HG03045 (cell line): ENCODE results near the gene MKI67.

Experiments
- ATAC-seq: cut with Tn5 transposase; IDR thresholded peaks from one replicate; pipeline ENCODE4 v1.9.1; 2021; ENCODE audit warnings: mild to moderate bottlenecking, moderate library complexity; ENCODE audit not compliant: unreplicated experiment

The MKI67 gene

GRCh38 chr10:128086003-128086863, 40.0 kb downstream of the MKI67 start:
- ATAC-seq: no peak

GRCh38 chr10:128084991-128085390, 41.2 kb downstream of the MKI67 start:
- no peak for ATAC-seq

DNA sequence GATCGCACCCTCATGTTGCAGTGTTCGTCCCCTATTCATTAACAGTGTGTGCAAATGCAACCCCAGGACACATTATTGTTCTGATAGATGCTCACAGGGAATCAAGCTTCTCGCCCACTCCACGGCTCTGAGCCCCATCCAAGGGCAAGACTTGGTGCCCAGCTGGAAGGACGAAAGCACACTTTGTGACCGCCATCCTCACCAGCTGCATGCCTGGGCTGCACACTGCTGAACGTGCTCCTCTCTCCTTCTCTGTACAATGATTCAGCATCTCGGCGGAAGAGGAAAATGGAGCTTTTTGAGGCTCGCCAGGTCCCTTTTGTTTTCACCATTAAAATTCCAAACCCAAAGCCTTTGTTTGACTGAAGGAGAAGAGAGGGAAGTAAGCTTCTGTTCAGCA, 41.9 kb downstream of the MKI67 start:
- ATAC-seq: no peak

GRCh38 chr10:128083191-128083895, 42.9 kb downstream of the MKI67 start:
- no peak for ATAC-seq

DNA sequence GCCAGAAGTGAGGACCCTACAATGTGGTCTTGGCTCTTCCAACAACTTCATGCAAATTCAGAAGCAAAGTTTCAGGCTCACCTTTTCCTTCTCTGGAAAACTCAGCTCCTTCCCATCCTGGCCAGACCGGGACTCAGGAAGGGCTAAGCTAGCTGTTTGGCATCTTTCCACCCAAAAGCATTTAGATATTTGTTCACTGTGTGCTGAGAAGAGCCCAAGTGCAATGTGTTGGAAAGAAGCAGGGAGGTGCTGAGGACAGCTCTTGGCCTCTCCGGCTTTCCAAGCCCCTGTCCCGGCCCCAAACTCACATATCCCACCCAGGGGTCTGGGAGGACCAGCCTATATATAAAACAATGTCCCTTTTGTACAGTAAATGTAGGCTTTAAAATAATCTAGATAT, 44.5 kb downstream of the MKI67 start:
- ATAC-seq: no peak

- no peak for ATAC-seq
Measured at GRCh38 chr10:128081222-128081621, 45.0 kb downstream of the MKI67 start.

GRCh38 chr10:128080641-128081040, 45.6 kb downstream of the MKI67 start:
- ATAC-seq: no peak

GRCh38 chr10:128080231-128080630, 46.0 kb downstream of the MKI67 start:
- no peak for ATAC-seq

DNA sequence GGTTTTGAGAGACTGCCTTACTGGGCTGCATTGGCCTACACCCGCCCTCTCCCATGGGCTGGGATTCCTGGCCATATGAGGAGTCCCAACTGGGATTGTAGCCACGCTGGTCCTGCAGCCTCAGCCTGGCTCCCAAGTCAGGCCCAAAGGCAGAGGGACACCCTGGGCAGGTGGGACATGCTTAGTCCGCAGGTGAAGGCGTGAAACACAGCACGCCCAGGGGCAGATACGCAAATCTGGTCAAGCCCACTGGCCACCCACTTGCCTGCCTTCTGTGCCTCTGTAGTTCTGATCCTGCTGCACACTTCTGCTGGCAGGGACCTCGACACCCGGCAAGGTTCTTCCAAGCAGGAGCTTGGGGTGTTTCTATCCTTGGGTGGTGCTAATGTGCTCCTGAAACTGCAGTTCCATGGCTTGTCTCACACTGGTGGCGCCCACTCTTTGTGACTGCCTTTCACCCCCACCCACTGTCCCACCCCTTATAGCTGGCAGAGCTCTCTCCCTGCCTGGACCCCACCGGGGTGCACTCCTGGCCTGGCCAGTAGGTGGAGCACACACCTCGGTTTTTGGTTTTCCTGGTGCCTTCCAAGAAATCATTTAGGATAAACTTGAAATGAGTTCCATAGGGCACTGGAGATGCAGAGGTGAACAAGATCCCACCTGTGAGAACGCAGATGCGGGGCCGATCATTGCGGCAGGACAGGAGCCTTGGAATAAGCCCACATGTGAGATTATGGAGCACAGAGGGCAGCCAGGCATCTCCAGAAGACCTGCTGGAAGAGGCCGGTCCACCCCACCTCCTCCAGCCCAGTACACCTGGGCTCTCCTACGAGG, 47.9 kb downstream of the MKI67 start:
- no peak for ATAC-seq

DNA sequence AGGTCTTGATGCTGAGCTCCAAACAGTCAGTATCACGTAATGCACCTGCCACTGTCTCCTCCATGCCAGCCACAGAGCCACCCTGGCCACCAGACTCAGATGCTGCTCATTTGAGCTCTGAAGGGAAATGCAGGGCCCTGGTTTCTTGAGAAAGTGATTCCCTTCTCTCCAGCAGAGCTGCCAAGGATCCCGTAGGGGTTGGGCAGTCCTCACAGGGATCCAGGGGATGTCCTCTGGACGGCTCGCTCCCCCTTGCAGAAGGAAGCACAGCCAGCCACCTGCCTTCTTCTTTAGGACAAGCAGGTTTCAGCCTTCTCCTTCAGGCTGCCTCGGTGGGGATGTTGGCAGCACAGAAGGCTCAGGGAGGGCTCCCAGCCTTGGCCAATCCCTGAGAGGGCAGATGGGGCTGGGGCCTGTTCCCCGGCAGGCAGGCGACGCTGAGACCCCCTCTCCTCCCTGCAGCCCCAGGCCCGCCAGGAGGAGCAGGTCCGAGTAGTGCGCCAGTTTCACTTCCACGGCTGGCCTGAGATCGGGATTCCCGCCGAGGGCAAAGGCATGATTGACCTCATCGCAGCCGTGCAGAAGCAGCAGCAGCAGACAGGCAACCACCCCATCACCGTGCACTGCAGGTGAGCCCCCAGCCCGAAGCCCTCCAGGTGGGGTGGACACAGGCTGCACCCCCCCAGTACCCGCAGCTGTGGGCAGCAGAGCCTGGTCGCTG, 48.9 kb downstream of the MKI67 start:
- no peak for ATAC-seq

DNA sequence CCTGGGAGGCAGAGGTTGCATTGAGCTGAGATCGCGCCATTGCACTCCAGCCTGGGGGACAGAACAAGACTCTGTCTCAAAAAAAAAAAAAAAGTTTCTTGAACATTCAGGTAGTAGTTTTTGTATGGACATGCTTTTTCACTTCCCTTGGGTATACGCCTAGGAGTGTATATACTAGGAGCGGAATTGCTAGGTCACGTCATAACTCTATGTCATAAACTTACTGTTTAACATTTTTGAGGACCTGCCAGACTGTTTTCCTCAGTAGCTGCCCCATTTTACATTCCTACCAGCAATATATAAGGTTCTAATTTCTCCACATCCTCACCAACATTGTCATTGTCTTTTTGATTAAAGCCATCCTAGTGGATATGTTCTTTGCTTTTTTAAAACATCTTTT, 51.6 kb downstream of the MKI67 start:
- no peak for ATAC-seq

DNA sequence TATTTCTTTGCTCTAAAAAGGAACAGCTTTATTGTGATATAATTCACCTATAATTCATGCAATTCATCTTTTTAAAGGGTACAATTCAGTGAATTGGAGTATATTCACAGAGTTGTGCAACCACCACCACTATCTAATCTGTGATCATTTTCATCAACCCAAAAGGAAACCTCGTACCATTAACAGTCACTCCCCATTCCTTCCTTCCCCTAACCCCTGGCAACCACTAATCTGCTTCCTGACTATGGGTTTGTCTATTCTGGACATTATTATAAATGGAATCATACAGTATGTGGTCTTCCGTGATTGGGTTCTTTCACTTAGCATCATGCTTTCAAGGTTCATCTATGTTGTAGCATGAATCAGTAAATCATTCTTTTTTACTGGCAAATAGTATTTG, 52.3 kb downstream of the MKI67 start:
- ATAC-seq: no peak

DNA sequence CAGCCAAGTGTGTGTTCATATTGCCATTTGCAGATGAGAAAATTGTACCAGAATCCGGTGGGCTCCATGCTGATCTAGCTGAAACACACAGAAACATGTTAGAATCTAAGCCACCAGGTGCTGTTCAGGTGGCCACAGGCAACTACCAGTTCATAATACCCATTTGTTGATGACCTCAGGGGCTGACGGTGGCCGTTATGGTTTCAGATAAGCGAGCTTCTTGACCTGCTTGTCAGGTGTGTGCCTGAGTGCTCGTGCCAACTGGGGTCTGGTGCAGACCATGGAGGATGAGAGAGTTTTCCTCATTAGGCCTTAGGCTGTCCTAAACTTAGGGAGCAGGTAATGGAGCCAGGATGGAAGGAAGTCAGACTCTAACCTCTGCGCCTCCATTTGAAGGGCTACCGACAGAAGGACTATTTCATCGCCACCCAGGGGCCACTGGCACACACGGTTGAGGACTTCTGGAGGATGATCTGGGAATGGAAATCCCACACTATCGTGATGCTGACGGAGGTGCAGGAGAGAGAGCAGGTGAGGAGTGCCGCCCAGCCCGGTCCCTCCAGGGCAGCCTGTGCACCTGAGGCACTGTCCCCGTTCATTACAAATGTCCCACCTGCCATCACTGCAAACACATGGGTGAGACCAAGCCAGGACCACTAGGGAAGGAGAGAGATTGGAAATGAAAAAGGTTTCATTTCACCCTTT, 53.1 kb downstream of the MKI67 start:
- no peak for ATAC-seq

DNA sequence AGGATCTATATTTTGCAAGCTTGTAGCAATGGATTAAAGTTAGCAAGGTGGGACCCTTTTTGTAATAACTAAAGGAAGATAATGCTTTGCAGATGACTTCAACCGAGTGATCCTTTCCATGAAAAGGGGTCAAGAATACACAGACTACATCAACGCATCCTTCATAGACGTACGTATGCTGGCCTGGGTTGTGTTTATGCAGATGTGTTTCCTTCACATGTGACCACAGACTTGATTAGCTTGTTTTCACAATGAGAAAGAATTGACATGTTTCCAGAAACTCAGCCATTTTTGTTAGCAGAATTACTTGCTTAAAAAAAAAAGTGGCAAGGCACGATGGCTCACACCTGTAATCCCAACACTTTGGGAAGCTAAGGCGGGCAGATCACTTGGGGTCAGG, 54.2 kb downstream of the MKI67 start:
- ATAC-seq: no peak

GRCh38 chr10:128071417-128071782, 54.8 kb downstream of the MKI67 start:
- no peak for ATAC-seq

DNA sequence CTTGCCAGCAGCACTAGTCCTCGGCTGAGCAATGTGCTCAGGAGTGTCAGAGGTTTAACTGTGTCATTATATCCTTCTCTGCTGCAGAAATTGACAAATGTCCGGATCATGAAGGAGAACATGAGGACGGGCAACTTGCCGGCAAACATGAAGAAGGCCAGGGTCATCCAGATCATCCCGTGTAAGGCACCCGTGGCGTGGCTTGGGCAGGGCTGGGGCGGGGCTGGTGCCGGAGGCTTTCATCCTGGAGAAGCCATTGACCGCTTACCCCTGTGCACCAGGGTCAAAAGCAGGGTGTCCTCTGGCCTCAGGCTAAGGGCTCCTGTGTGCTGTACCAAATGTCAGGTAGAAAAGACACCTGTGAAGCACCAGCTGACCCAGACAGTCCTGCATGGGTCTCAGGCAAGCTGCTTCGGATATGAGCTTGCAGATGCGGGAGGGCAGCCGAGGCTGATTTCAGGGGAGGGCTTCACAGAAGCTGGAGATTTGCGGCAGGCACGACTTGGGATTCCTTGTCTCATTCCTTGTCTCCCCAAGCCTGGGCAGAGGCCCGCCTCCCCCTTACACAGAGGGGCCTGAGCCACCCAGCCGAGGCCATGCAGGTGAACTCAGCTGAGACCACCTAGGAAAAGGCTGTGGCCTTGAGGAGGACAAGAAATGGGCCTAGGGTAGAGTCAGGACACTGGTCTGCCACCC, 55.4 kb downstream of the MKI67 start:
- ATAC-seq: no peak

DNA sequence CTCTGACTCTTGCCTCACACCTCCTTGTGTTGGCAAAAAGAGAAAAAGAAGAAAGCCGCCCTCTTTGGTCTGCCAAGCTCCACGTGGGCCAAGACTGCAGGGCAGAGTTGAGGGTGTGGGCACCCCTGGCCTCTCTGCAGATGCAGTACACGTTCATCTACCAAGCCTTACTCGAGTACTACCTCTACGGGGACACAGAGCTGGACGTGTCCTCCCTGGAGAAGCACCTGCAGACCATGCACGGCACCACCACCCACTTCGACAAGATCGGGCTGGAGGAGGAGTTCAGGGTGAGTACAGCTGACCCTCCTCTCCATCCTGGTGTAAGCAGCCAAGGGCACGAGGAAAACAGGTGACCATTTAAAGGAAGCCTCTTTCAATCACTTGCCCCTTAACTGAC, 56.1 kb downstream of the MKI67 start:
- no peak for ATAC-seq

DNA sequence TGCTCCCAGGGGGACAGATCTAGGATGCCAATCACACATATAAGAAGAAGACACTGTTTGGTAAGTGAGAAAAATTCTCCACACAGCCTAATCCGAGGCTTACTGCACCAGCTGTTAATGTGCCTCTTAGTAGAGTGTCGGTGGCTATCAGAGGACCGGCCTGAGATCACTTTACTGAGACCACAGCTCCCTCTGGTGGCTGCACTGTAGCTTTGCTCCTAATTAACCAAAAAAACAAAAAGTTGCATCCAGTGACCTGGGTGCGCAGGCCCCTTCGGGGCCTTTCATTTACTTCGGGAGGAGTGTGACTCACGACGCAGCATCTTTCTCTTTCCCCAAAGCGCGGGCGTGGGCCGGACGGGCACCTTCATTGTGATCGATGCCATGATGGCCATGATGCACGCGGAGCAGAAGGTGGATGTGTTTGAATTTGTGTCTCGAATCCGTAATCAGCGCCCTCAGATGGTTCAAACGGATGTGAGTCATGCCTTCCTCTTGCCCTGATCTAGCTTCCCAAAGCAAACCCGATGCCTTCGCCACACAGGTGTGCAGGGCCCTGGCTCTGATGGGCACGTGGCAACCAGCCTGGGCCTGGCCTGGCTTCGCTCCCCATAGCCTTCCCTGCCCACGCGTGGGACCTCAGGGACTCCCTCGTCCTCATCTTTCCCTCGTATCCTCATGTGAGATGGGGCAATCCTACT, 56.7 kb downstream of the MKI67 start:
- no peak for ATAC-seq
